HL-60/S4 treated with retinoic acid at 250 ng/mL for 4 days and 3 days (cell line): ENCODE data around the gene MRPL48.
"Not testable (repeated sequence)": the region's sequence is repeated elsewhere in the genome, so short reads cannot be mapped to it uniquely, and the experiment has no call there.

ENCODE experiments used
- in situ Hi-C: fragments of 300-500 bp; cut with MboI; formaldehyde crosslinking; loops from 2 replicates; pipeline ENCODE4 v1.7.0; 2022; ENCODE audit warnings: low sequenced_read_pairs

MRPL48 gene

GRCh38 chr11:73787643-73788558 lies at the start of gene MRPL48:
TSS of gene MRPL48 (plus strand) at chr11:73787874. CDS start at chr11:73787972, 98 bp downstream.
- in situ Hi-C loops = no loop called here

- in situ Hi-C loops = no loop called here
These were observed 44.6 kb upstream of the MRPL48 start for GRCh38 chr11:73743045-73743444.

GRCh38 chr11:73746701-73747100 lies 41.0 kb upstream of the MRPL48 start:
- in situ Hi-C loops = no loop called here

- in situ Hi-C loops = no loop called here
These were observed 39.9 kb upstream of the MRPL48 start for GRCh38 chr11:73747762-73748161.

GRCh38 chr11:73748300-73748699 lies 39.4 kb upstream of the MRPL48 start:
- in situ Hi-C loops = no loop called here

- in situ Hi-C loops = no loop called here
These were observed 38.6 kb upstream of the MRPL48 start for GRCh38 chr11:73749118-73749517.

- in situ Hi-C loops = no loop called here
These were observed 37.4 kb upstream of the MRPL48 start for GRCh38 chr11:73750228-73750627.

GRCh38 chr11:73750862-73751261 lies 36.8 kb upstream of the MRPL48 start:
- in situ Hi-C loops = not testable (repeated sequence)

GRCh38 chr11:73752216-73752867 lies 35.3 kb upstream of the MRPL48 start:
- in situ Hi-C loops = no loop called here

GRCh38 chr11:73752903-73753302 lies 34.8 kb upstream of the MRPL48 start:
- in situ Hi-C loops = no loop called here

GRCh38 chr11:73753938-73754337 lies 33.7 kb upstream of the MRPL48 start:
- in situ Hi-C loops = no loop called here

- in situ Hi-C loops = no loop called here
These were observed 32.0 kb upstream of the MRPL48 start for GRCh38 chr11:73755670-73756069.

- in situ Hi-C loops = no loop called here
These were observed 30.1 kb upstream of the MRPL48 start for GRCh38 chr11:73757598-73757997.

- in situ Hi-C loops = no loop called here
These were observed 29.2 kb upstream of the MRPL48 start for GRCh38 chr11:73758451-73758850.

GRCh38 chr11:73759610-73760134 lies 28.0 kb upstream of the MRPL48 start:
- in situ Hi-C loops = no loop called here

- in situ Hi-C loops = no loop called here
These were observed 27.5 kb upstream of the MRPL48 start for GRCh38 chr11:73760135-73760678.

- in situ Hi-C loops = no loop called here
These were observed 26.8 kb upstream of the MRPL48 start, which contains the start of gene RAB6A for GRCh38 chr11:73760679-73761402. TSS of gene RAB6A (minus strand) at chr11:73761074. CDS start at chr11:73760635, 439 bp downstream.

- in situ Hi-C loops = no loop called here
These were observed 26.2 kb upstream of the MRPL48 start for GRCh38 chr11:73761403-73761945.

GRCh38 chr11:73762732-73763131 lies 24.9 kb upstream of the MRPL48 start:
- in situ Hi-C loops = no loop called here

- in situ Hi-C loops = no loop called here
These were observed 20.9 kb upstream of the MRPL48 start for GRCh38 chr11:73766763-73767162.
